ENCODE measurements around the gene XPC. TPM values are rescaled to one million over a fixed set of nuclear protein-coding genes. Genes with fewer than 3 reads are reported as not detected.

XPC gene
- total and polyA plus RNA-seq, 3 experiments from 2014 or later, result 38.8 to 44.0 (median 38.9) TPM

GRCh38 chr3:14097616-14098391, 80.6 kb downstream of the XPC start:
- Mint-ChIP-seq H3K9me3 (peaks cover 6 to 12% (median 9%) of the 10 kb centered on the region in 5 donors), H3K36me3 (peaks cover 0 to 5% (median 3%) of the 10 kb centered on the region in 3 donors), H3K4me3 (no peak overlapping the region), H3K4me1 (no peaks in the 10 kb centered on the region), H3K27ac (no peak overlapping the region), H3K27me3 (peaks cover 10 to 48% of the 10 kb centered on the region in 2 donors)
- H3K36me3 ChIP-seq (ENCODE audit: insufficient read depth, low read length), result no peaks in the 10 kb centered on the region
- ChIA-PET CTCF (no interaction called here), POLR2A (no interaction called here)
- peaks cover 5% of the 10 kb centered on the region for H3K27me3 ChIP-seq (ENCODE audit: insufficient read depth, low read length, poor library complexity, severe bottlenecking)
- H3K9me3 ChIP-seq (ENCODE audit: low read length), result no peaks in the 10 kb centered on the region
- H3K4me3 ChIP-seq (ENCODE audit: low read length), result no peak overlapping the region
- no peaks in the 10 kb centered on the region for H3K4me1 ChIP-seq (ENCODE audit: insufficient read depth, low read length)
- no peak for DNase-seq
- H3K27ac ChIP-seq (ENCODE audit: low read depth, low read length), result no peak overlapping the region

GRCh38 chr3:14096742-14097141, 81.7 kb downstream of the XPC start:
- no peak overlapping the region for H3K27ac ChIP-seq (ENCODE audit: low read depth, low read length)
- H3K4me3 Mint-ChIP-seq, result no peak overlapping the region
- DNase-seq, result no peak
- peaks cover 6 to 12% (median 9%) of the 10 kb centered on the region in 5 donors for H3K9me3 Mint-ChIP-seq
- H3K27ac Mint-ChIP-seq, result no peak overlapping the region
- H3K27me3 Mint-ChIP-seq, result peaks cover 10 to 50% of the 10 kb centered on the region in 2 donors
- no peak overlapping the region for H3K4me3 ChIP-seq (ENCODE audit: low read length)
- H3K36me3 Mint-ChIP-seq, result peaks cover 0 to 5% (median 3%) of the 10 kb centered on the region in 3 donors
- no peaks in the 10 kb centered on the region for H3K9me3 ChIP-seq (ENCODE audit: low read length)
- no peaks in the 10 kb centered on the region for H3K4me1 ChIP-seq (ENCODE audit: insufficient read depth, low read length)
- no peaks in the 10 kb centered on the region for H3K36me3 ChIP-seq (ENCODE audit: insufficient read depth, low read length)
- ChIA-PET CTCF (no interaction called here), POLR2A (no interaction called here)
- peaks cover 5% of the 10 kb centered on the region for H3K27me3 ChIP-seq (ENCODE audit: insufficient read depth, low read length, poor library complexity, severe bottlenecking)
- no peaks in the 10 kb centered on the region for H3K4me1 Mint-ChIP-seq

Other genes with a start within 250 kb of the XPC start
- gene CHCHD4, start 53.7 kb downstream of the XPC start, total RNA-seq, result 10 to 100 TPM; 21.7 to 21.8 TPM
- gene CHCHD4, start 53.7 kb downstream of the XPC start, polyA plus RNA-seq, result 13.9 TPM
- gene TMEM43, start 53.5 kb downstream of the XPC start, total RNA-seq, result 10 to 100 TPM; 48.8 to 49.4 TPM
- 75.3 TPM for gene TMEM43, start 53.5 kb downstream of the XPC start, polyA plus RNA-seq
- 10 to 100 TPM; 25.8 to 26.6 TPM for gene LSM3, start 216 bp upstream of the XPC start, total RNA-seq
- gene LSM3, start 216 bp upstream of the XPC start, polyA plus RNA-seq, result 22.9 TPM
- 10 to 100 TPM; 44.5 to 44.6 TPM for gene SLC6A6, start 224.0 kb upstream of the XPC start, total RNA-seq
- 6.6 TPM for gene SLC6A6, start 224.0 kb upstream of the XPC start, polyA plus RNA-seq

Measured in CD8-positive, alpha-beta memory T cell (primary cell).